IPS-20b (cell line): ENCODE data around the gene LIAS.

Experiments used
- H3K27ac ChIP-seq: one replicate; pipeline ENCODE4 v1.5.1; 2013; ENCODE audit warnings: low read length
- H3K27me3 ChIP-seq: 2 replicates; pipeline ENCODE4 v1.6.1; 2013; ENCODE audit warnings: mild to moderate bottlenecking, low read length, inconsistent platforms; ENCODE audit not compliant: insufficient read depth
- H3K36me3 ChIP-seq: 2 replicates; pipeline ENCODE4 v1.6.1; 2013; ENCODE audit warnings: low read depth, mild to moderate bottlenecking, inconsistent platforms, low read length, moderate library complexity; ENCODE audit not compliant: insufficient read depth
- H3K4me1 ChIP-seq: 2 replicates; pipeline ENCODE4 v1.6.1; 2013; ENCODE audit warnings: mild to moderate bottlenecking, control low read depth, inconsistent platforms, low read length, moderate library complexity; ENCODE audit not compliant: insufficient read depth
- H3K4me3 ChIP-seq: 2 replicates; pipeline ENCODE4 v1.5.1; 2013; ENCODE audit warnings: mild to moderate bottlenecking, low read length, inconsistent platforms
- H3K9ac ChIP-seq: 2 replicates; pipeline ENCODE4 v1.6.1; 2013; ENCODE audit warnings: low read depth, mild to moderate bottlenecking, inconsistent platforms, low read length, moderate library complexity
- H3K9me3 ChIP-seq: 2 replicates; pipeline ENCODE4 v1.6.1; 2013; ENCODE audit warnings: mild to moderate bottlenecking, low read depth, low read length, inconsistent platforms; ENCODE audit not compliant: insufficient read depth

Gene LIAS

DNA sequence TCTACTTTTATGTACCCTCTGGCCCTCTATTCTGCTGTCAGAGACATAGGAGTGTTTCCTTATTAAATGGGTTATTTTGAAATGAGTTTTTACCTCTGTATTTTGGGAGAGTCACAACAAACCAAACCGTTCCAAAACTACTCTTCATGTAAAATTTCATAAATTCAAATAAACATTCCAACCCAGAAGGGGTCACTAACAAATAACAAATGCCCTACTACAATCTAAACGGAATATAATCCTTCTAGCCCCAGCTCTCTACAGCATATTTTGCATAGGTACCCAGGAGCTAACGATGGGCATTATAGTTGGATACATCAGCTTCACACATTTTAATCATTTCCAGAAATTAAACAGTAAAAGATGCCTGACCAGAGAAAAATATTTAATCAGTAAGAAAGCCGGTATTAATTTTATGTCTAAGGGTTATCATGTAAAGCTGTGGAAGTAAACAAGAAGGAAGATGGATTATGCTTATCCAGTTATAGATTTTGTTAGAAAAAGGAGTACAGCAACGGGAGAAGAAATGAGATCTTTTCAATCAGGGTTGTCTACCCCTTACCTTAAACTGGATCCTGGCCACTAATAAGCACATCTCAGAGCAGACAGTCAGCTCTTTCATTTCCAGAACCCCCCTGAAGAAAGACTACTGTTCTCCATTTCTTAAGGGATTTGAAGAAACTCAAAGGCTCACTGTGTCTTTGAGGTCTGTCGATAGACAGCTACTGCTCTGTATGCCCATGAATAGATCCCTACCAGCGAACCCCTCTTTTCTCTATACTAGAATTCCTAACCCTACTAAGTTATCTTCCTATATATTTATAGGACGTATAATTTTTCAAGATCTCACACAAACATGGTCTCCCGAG is 67.2 kb downstream of the LIAS start:
- no peaks in the 10 kb centered on the region for H3K27me3 ChIP-seq
- peaks cover 13% of the 10 kb centered on the region for H3K9me3 ChIP-seq
- H3K9ac ChIP-seq = peak overlapping the region; percentile 92
- peaks cover 16% of the 10 kb centered on the region for H3K36me3 ChIP-seq
- H3K27ac ChIP-seq = no peak overlapping the region
- peak overlapping the region; percentile 94 for H3K4me3 ChIP-seq
- peaks cover 3% of the 10 kb centered on the region; the same call in 1 of the 2 replicates for H3K4me1 ChIP-seq

DNA sequence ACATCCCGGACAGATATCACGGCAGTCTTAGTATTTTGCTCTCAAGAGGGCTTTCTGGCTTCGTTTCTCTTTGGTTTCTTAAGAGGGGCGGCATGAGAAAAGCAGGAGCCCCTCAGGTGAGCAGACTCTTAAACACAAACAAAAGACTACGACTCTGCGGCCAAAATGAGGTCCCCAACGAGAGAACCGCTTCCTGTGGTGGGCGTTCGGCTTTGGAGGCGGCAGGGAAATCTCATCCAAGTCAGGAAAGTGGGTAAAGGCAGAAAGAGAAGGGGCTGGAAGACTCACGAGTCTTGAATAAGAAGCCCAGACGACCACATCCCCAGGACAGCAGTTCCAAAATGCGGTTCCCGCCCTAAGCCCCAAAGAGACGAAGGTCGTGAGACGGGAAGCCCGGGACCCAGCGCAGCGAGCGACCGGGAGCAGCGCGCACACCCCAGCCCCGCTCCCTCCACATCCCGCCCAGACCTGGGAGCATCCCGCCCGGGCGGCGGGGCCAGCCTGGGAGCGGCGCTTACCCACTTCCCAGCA is 68.0 kb downstream of the LIAS start:
- Histone ChIP-seq H3K36me3 (peaks cover 23% of the 10 kb centered on the region), H3K9me3 (peaks cover 20% of the 10 kb centered on the region), H3K9ac (peak overlapping the region; percentile 92), H3K27ac (peak overlapping the region; percentile 74), H3K27me3 (no peaks in the 10 kb centered on the region), H3K4me1 (peaks cover 3% of the 10 kb centered on the region; the same call in 1 of the 2 replicates), H3K4me3 (peak overlapping the region; percentile 94)

DNA sequence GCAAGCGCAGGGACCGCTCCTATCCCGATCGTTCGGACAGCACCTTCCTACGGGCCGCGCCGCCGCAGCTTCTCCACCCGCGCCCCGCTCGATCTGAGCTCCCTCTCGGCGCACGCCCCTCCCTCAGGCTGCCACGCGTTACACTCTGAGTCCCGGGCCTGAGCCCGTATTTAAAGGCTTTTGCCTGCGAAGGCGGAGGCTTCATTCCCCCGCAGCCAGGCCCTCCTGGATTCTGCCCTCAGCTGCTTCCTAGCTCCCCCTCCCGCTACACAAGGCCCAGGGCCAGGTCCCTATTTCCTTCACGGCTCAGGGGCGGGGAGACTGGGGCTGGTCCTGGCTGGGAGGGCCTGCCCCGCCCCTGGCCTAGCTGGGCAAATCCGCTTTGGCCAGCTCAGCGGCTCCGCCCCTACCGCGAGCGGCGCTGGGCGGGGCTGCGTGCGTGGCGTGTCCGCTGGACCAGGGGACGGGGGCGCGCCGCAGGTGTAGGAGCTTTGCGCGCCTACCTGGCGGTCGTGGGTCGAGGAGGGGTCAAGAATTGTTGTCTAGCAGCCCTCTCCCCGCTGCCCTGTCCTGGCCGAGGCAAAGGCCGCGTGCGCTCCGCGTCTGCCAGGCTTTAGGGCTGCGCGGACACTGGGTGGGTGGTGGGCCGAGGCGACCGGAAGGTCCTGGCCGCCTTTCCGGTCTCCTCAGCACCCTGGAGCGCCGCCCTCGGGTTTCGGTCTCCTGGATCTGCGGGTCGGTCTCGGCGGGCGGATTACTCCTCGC is 68.6 kb downstream of the LIAS start, which contains the start of gene UGDH:
Gene UGDH, minus strand, starts transcription at position 144 of the 765 bp plus-strand sequence. CDS start 5,927 bp downstream, outside the sequence.
- Histone ChIP-seq H3K27ac (peak within 1 kb of the TSS; percentile 74), H3K36me3 (peaks cover 30% of the 10 kb centered on the region)

DNA sequence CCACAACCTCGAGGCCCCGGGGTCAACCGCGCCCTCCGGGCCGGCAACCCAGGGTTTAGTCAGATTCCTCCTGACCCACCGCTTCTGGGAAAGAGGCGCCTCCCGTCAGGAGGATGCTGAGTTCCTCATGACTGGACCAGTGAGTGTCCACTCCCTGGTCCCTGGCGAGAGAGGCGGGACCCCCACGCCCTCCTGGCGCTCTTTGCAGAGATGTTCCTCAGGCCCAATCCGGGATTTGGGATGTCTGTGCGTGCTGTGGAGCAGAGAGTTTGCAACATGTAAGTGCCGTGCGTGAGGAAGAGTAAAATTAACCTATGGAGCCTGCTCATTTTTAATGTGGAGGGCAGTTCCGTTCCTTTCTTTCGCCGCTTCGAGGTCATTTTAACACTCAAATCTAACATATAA is 69.2 kb downstream of the LIAS start:
- Histone ChIP-seq H3K9ac (peak overlapping the region; percentile 96), H3K36me3 (peaks cover 36% of the 10 kb centered on the region), H3K27ac (peak overlapping the region; percentile 74), H3K4me1 (peaks cover 3% of the 10 kb centered on the region; the same call in 1 of the 2 replicates), H3K4me3 (peak overlapping the region; percentile 94), H3K27me3 (no peaks in the 10 kb centered on the region), H3K9me3 (peaks cover 31% of the 10 kb centered on the region)

More for the DNA sequence above, 68.6 kb downstream of the LIAS start, which contains the start of gene UGDH:
- Histone ChIP-seq H3K9ac (peak within 1 kb of the TSS; percentile 96), H3K4me1 (peaks cover 3% of the 10 kb centered on the region; the same call in 1 of the 2 replicates), H3K27me3 (no peaks in the 10 kb centered on the region), H3K9me3 (peaks cover 27% of the 10 kb centered on the region), H3K4me3 (peak within 1 kb of the TSS; percentile 94)
